ENCODE results near the gene MTG2. TPM values are rescaled to one million over a fixed set of nuclear protein-coding genes. Genes with fewer than 3 reads are reported as not detected.

Gene MTG2
- polyA plus RNA-seq, 1 donor, result 30.9 TPM

- no peak for DNase-seq
- Histone ChIP-seq H3K36me3 (ENCODE audit: control insufficient read depth, insufficient read depth, low read length) (no peaks in the 10 kb centered on the region), H3K4me1 (ENCODE audit: control insufficient read depth, insufficient read depth, low read length) (no peaks in the 10 kb centered on the region), H3K27me3 (ENCODE audit: control insufficient read depth, insufficient read depth, low read length) (peaks cover 85% of the 10 kb centered on the region), H3K9me3 (ENCODE audit: control insufficient read depth, low read depth, low read length) (peaks cover 6% of the 10 kb centered on the region), H3K4me3 (ENCODE audit: low read length) (no peak overlapping the region), H3K27ac (ENCODE audit: low read length) (no peak overlapping the region)
- no CpG with 5 or more reads among the region's 12 CpGs for WGBS (ENCODE audit: insufficient coverage, low lambda C conversion rate)
Observed at GRCh38 chr20:62214067-62214466, 31.2 kb downstream of the MTG2 start.

GRCh38 chr20:62215020-62215990, 32.5 kb downstream of the MTG2 start:
- Histone ChIP-seq H3K4me1 (ENCODE audit: control insufficient read depth, insufficient read depth, low read length) (peaks cover 3% of the 10 kb centered on the region), H3K27ac (ENCODE audit: low read length) (no peak overlapping the region), H3K27me3 (ENCODE audit: control insufficient read depth, insufficient read depth, low read length) (peaks cover 80% of the 10 kb centered on the region), H3K36me3 (ENCODE audit: control insufficient read depth, insufficient read depth, low read length) (no peaks in the 10 kb centered on the region), H3K9me3 (ENCODE audit: control insufficient read depth, low read depth, low read length) (peaks cover 6% of the 10 kb centered on the region), H3K4me3 (ENCODE audit: low read length) (no peak overlapping the region)
- no CpG with 5 or more reads among the region's 29 CpGs for WGBS (ENCODE audit: insufficient coverage, low lambda C conversion rate)
- no peak for DNase-seq

- Histone ChIP-seq H3K27me3 (ENCODE audit: control insufficient read depth, insufficient read depth, low read length) (peaks cover 80% of the 10 kb centered on the region), H3K4me3 (ENCODE audit: low read length) (no peak overlapping the region), H3K36me3 (ENCODE audit: control insufficient read depth, insufficient read depth, low read length) (no peaks in the 10 kb centered on the region), H3K4me1 (ENCODE audit: control insufficient read depth, insufficient read depth, low read length) (peaks cover 9% of the 10 kb centered on the region), H3K27ac (ENCODE audit: low read length) (no peak overlapping the region), H3K9me3 (ENCODE audit: control insufficient read depth, low read depth, low read length) (peaks cover 9% of the 10 kb centered on the region)
- WGBS (ENCODE audit: insufficient coverage, low lambda C conversion rate), result no CpG with 5 or more reads among the region's 40 CpGs
- DNase-seq, result no peak
Observed at GRCh38 chr20:62215991-62216635, 33.3 kb downstream of the MTG2 start.

GRCh38 chr20:62216636-62217566, 34.1 kb downstream of the MTG2 start:
- Histone ChIP-seq H3K36me3 (ENCODE audit: control insufficient read depth, insufficient read depth, low read length) (no peaks in the 10 kb centered on the region), H3K27me3 (ENCODE audit: control insufficient read depth, insufficient read depth, low read length) (peaks cover 80% of the 10 kb centered on the region), H3K27ac (ENCODE audit: low read length) (no peak overlapping the region), H3K9me3 (ENCODE audit: control insufficient read depth, low read depth, low read length) (peaks cover 9% of the 10 kb centered on the region), H3K4me1 (ENCODE audit: control insufficient read depth, insufficient read depth, low read length) (peaks cover 9% of the 10 kb centered on the region), H3K4me3 (ENCODE audit: low read length) (no peak overlapping the region)
- 93% methylated on average over 3 of the region's 26 CpGs for WGBS (ENCODE audit: insufficient coverage, low lambda C conversion rate)
- no peak for DNase-seq

GRCh38 chr20:62217913-62218773, 35.3 kb downstream of the MTG2 start:
- H3K4me1 ChIP-seq (ENCODE audit: control insufficient read depth, insufficient read depth, low read length), result peaks cover 9% of the 10 kb centered on the region
- no peaks in the 10 kb centered on the region for H3K36me3 ChIP-seq (ENCODE audit: control insufficient read depth, insufficient read depth, low read length)
- H3K4me3 ChIP-seq (ENCODE audit: low read length), result no peak overlapping the region
- peaks cover 85% of the 10 kb centered on the region for H3K27me3 ChIP-seq (ENCODE audit: control insufficient read depth, insufficient read depth, low read length)
- WGBS (ENCODE audit: insufficient coverage, low lambda C conversion rate), result no CpG with 5 or more reads among the region's 38 CpGs
- no peak overlapping the region for H3K27ac ChIP-seq (ENCODE audit: low read length)
- peaks cover 9% of the 10 kb centered on the region for H3K9me3 ChIP-seq (ENCODE audit: control insufficient read depth, low read depth, low read length)
- no peak for DNase-seq

- Histone ChIP-seq H3K36me3 (ENCODE audit: control insufficient read depth, insufficient read depth, low read length) (no peaks in the 10 kb centered on the region), H3K4me3 (ENCODE audit: low read length) (no peak overlapping the region), H3K27me3 (ENCODE audit: control insufficient read depth, insufficient read depth, low read length) (peaks cover 89% of the 10 kb centered on the region), H3K27ac (ENCODE audit: low read length) (no peak overlapping the region), H3K4me1 (ENCODE audit: control insufficient read depth, insufficient read depth, low read length) (peaks cover 9% of the 10 kb centered on the region), H3K9me3 (ENCODE audit: control insufficient read depth, low read depth, low read length) (peaks cover 9% of the 10 kb centered on the region)
- no CpG with 5 or more reads among the region's 84 CpGs for WGBS (ENCODE audit: insufficient coverage, low lambda C conversion rate)
- peak in 1 of 2 donors; percentile 26 for DNase-seq
Observed at GRCh38 chr20:62219101-62219991, 36.5 kb downstream of the MTG2 start.

GRCh38 chr20:62219992-62220665, 37.3 kb downstream of the MTG2 start, which contains the start of gene HRH3:
Gene HRH3, minus strand, starts transcription at chr20:62220278. Its CDS starts 308 bp downstream, at chr20:62219970.
- DNase-seq, result peak in 1 of 2 donors; percentile 27
- peaks cover 88% of the 10 kb centered on the region for H3K27me3 ChIP-seq (ENCODE audit: control insufficient read depth, insufficient read depth, low read length)
- no CpG with 5 or more reads among the region's 84 CpGs for whole genome bisulfite sequencing (ENCODE audit: insufficient coverage, low lambda C conversion rate)
- H3K27ac ChIP-seq (ENCODE audit: low read length), result no peak within 1 kb of the TSS
- H3K9me3 ChIP-seq (ENCODE audit: control insufficient read depth, low read depth, low read length), result peaks cover 9% of the 10 kb centered on the region
- H3K36me3 ChIP-seq (ENCODE audit: control insufficient read depth, insufficient read depth, low read length), result no peaks in the 10 kb centered on the region
- H3K4me3 ChIP-seq (ENCODE audit: low read length), result no peak within 1 kb of the TSS
- peaks cover 9% of the 10 kb centered on the region for H3K4me1 ChIP-seq (ENCODE audit: control insufficient read depth, insufficient read depth, low read length)

- no CpG with 5 or more reads among the region's 46 CpGs for WGBS (ENCODE audit: insufficient coverage, low lambda C conversion rate)
- Histone ChIP-seq H3K27me3 (ENCODE audit: control insufficient read depth, insufficient read depth, low read length) (peaks cover 87% of the 10 kb centered on the region), H3K27ac (ENCODE audit: low read length) (no peak overlapping the region), H3K36me3 (ENCODE audit: control insufficient read depth, insufficient read depth, low read length) (no peaks in the 10 kb centered on the region), H3K9me3 (ENCODE audit: control insufficient read depth, low read depth, low read length) (peaks cover 9% of the 10 kb centered on the region), H3K4me3 (ENCODE audit: low read length) (no peak overlapping the region), H3K4me1 (ENCODE audit: control insufficient read depth, insufficient read depth, low read length) (peaks cover 9% of the 10 kb centered on the region)
- no peak for DNase-seq
Observed at GRCh38 chr20:62220666-62221568, 38.1 kb downstream of the MTG2 start.

Measured in large intestine (tissue), 3 donors.